HG03159 (cell line): ENCODE measurements around the gene ADAMTS3.

ENCODE experiments used
- ATAC-seq: cut with Tn5 transposase; IDR thresholded peaks from one replicate; pipeline ENCODE4 v1.9.1; 2021; ENCODE audit warnings: mild to moderate bottlenecking, moderate library complexity; ENCODE audit not compliant: unreplicated experiment

The ADAMTS3 gene

DNA sequence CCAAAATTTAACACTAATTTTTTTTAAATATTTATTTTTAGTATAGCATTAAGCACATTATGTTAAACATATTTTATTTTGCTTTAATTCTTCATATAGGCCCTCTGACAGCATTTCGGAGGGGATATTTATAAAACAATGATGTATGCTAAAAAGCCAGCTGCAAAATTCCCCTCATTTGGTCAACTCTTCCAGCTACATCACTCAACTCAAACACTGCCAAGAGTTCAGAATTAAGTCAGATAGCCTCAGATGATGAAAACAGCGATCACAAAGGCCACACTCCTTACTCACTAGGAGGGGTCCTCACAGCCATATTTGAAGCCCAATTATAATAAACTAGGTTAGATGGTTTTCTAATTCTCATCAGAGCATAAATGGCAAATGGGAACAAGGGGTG lies 146.6 kb downstream of the ADAMTS3 start:
- no peak for ATAC-seq

DNA sequence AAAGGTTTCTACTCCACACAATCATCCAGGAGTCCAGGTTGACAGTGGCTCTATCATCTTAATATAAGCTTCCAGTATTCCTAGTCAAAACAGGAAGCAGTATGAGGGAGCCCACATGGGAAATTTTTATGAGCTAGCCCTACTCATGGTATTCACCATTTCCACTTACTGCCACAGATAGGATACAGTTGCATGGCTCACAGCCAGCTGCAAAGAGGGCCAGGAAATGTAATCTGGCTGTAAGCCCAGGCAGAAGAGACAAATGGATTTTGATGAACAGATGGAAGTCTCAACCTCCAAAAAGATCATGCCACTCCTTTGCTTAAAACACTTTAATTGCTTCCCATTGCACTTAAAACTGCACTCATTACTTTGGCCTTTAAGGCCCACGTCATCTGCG lies 150.6 kb downstream of the ADAMTS3 start:
- ATAC-seq: no peak

DNA sequence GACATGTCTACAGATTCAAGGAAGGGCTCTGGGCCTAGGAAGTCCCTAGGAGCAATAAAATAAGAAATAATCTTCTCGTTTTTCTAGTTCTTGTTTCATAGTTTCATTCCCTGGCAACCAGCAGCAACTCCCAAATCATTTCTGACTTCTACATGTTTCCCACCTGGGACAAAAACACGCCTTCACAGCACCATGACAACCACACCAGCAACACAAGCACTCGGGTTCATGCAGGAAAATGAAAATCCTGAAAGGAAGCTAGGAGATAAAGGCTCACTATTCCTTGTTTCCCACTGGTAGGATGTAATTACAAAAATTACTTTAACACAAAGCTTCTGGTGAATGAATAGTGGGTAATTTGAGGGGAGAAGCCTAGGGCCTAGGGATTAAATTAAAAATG lies 158.9 kb downstream of the ADAMTS3 start:
- no peak for ATAC-seq

DNA sequence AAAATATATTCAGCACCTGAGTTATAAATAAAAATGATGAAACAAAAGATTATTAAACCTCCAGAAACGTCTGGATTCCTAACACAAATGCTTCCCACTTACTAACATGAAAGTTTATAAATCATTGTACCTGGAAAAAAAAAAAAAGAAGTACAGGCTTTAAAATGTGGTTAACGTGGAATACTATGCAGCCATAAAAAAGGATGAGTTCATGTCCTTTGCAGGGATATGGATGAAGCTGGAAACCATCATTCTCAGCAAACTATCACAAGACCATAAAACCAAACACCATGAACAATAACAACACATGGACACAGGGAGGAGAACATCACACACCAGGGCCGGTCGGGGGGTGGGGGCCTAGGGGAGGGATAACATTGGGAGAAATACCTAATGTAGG lies 160.5 kb downstream of the ADAMTS3 start:
- ATAC-seq: no peak

DNA sequence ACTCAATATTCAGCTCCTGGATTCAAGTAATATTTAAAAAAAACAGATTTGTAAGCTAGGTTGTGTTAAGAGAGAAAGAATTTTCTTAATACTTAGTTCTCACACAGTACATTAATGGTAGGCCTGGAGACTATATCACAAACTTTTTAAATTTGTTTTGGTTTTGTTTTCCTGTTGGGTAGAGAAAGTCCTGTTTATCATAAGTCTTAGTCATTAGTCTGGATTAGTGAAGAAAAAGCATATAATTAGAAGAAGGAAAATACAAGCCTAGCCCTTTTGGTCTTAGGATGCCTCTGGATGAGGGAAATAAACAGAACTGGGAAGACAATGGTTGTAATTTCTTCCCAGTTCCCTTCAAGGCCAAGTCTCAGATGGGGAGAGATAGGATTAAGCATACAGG lies 163.6 kb downstream of the ADAMTS3 start:
- ATAC-seq: no peak

DNA sequence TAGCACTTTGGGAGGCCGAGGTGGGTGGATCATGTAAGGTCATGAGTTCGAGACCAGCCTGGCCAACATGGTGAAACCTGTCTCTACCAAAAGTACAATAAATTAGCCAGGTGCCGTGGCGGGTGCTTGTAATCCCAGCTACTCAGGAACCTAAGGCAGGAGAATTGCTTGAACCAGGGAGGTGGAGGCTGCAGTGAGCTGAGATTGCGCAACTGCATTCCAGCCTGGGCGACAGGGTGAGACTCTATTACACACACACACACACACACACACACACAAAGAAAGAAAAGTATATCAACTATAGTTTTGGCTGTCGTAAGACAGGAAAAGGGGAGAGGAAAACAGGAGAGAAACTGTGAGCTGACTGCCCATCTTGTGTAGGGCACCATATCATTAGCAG lies 171.7 kb downstream of the ADAMTS3 start:
- no peak for ATAC-seq

DNA sequence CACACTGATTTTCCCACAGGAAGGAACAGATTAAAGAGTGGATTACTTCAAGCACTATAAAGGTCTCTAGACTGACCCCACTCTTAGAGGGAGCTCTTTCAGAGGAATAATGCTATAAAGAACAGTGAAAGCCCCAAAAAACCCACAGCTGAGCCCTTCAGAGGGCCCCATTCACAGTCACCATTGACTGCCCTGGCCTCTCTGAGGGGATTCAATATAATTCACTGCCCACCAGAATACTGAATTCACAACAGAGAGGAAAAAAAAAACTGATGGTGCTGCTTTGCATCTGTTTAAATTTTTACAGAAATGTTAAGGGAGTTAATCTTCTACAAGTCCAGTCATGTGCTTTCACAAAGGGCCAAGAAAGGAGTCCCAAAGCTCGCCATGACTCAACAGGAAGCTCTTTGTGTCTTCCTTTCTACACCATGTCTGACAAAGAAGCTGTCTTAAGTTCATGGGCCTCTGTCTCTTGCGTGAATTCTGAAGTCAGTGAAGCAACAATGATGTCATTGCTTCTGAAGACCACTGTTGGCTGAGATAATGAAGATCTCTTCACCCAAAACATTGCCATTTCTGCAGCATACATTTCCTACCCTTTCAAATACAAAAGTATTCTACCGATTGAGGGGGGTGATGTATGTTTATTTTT lies 174.9 kb downstream of the ADAMTS3 start:
- ATAC-seq: no peak

DNA sequence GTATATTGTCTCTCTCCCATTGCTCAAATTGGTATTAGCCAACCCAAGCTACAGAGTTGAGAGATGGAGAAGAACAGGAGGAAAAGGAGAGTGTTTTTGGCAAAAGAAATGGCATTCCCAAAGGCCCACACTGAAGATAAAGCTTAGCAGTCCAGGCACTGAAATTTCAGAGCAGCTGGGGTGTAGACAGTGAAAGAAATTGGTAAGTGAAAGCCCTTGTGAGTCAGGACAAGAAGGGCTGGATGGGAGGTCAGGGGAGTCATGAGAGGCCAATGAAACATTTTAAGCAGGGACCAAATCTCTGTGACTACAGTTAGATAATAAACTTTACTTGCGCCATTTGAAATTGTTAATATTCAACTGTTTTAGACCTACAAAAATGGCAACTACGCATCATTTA lies 177.7 kb downstream of the ADAMTS3 start:
- no peak for ATAC-seq

DNA sequence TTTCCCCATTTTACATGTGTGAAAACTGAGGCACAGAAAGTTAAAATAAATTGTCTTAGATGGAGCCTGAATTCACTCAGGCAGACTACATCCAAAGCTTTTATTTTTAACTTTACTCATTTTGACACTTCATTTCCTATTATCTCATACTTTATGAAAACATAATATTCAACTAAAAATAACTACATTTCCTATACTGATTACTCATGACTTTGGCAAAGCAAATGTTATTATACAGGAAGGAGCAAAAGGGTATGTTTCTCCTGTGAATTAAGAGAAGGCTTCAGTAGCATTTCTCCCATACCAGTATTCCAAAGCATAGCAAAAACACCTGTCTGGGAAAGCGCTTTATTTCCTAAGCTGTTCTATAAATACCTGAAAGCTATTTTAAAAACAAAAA lies 178.6 kb downstream of the ADAMTS3 start:
- no peak for ATAC-seq

DNA sequence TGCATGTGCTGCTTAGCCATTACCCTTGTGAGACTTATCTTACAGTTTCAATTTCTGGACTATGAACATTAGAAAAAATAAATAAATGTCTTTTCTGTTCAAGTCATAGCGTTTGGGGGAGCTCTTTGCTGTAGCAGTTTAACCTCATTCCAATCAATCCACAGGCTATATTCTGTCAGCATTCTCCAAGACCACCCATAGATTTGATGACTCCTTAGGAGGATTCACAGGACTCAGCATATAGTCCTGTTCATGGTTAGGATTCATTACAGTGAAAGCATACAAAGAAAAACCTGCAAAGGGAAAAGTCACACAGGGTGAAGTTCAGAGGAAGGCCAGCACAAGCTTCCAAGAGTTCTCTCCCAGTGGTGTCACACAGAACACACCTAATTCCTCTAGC lies 180.5 kb downstream of the ADAMTS3 start:
- no peak for ATAC-seq

DNA sequence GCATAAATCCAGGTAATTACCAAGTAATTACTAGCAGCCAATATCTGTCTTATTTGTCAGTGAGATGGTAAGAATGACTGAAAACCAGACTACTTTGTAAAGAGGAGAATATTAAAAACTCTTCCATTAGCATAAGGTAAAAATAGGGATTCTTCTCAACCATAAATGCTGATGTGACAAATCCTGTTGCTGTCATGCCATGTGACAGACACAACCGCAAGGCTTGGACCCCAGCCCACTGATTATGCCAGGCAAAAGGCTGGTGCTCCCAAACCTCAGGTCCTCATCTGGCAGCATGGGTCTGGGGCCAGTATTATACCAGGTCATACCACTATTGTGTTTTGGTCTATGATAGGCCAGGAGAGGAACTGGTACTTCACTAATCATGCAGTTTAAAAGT lies 181.1 kb downstream of the ADAMTS3 start:
- ATAC-seq: no peak

DNA sequence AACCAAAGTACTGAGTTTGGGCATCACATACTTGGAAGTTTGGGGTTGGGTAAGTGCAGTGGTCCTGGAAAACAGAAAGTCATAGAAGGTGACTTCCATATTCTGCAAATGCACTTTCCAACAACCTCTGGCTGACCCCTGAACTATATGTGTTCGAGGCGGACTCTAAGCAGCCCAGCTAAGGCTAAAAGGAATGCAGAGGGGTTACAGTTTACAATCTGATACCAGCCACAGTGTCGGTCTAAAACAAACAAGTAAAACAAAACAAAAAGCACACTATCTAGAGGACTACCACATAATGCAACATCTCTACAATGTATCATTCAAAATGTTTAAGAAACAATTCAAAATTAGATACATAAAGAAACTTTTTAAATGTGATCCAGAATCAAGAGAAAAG lies 185.6 kb downstream of the ADAMTS3 start:
- no peak for ATAC-seq

DNA sequence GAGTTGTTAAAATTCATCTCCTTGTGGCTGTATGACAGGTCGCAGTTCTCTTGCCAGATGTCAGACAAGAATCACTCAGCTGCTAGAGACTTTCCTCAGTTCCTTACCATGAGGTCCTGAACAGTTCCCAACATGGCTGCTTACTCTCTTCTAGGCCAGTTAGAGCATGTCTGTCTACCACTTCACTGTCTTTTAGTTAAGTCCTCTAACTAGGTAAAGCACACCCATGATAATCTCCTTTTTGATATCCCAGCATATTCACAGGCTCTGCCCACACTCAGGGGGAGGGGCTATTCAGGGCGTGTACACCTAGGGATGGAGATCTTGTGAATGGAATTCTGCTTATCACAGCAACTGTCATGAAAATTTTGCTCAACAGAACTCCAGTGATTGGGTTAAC lies 190.1 kb downstream of the ADAMTS3 start:
- no peak for ATAC-seq

DNA sequence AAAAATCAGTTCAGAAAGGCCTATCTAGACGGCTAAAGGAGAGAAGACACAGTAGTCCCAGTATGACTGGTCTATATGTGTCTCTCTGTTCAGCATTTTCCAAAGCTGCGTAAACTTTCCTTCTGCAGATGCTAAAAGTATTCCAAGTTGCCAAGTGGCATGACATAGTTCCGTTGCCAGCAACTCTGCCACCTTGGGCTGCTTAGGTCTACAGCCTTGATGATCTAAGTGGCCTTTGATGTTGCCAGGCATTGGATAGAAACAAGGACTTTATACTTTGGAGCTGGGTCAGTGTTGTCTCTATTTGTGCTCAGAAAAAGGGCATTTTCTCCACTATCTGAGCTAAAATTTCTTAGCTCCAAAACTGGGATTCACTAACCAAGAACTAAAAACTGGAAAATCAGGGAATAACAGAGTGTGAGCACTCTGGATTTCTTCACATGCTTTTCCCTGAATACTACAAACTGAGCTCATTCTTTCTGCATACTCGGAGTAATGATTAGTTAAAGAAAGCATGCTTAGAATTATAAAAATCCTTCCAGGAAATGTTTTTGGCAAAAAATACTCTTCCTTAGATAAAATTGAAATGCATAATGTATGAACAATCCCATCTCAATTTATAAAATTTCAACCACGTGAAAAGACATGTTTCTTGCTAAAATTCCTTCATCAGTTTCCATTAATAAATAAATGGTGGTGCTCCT lies 191.4 kb downstream of the ADAMTS3 start:
- no peak for ATAC-seq

DNA sequence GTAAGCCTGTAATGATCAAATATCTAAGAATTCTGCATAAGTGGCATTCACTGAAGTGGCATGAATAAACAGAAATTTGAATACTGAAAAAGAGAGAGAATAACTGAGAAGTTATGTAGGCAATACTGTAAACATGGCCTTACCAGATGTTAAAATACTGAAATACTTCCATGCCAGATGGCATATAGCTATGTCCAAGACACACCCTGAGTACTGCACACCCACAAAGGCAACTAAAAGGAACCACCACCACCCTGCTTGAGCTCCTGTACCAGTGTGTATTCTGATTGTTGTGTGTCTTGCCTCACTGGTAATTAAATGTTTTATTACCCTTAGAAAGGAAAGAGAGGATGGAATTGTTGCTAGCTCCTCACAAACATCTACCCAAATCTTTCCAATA lies 192.1 kb downstream of the ADAMTS3 start:
- ATAC-seq: no peak

DNA sequence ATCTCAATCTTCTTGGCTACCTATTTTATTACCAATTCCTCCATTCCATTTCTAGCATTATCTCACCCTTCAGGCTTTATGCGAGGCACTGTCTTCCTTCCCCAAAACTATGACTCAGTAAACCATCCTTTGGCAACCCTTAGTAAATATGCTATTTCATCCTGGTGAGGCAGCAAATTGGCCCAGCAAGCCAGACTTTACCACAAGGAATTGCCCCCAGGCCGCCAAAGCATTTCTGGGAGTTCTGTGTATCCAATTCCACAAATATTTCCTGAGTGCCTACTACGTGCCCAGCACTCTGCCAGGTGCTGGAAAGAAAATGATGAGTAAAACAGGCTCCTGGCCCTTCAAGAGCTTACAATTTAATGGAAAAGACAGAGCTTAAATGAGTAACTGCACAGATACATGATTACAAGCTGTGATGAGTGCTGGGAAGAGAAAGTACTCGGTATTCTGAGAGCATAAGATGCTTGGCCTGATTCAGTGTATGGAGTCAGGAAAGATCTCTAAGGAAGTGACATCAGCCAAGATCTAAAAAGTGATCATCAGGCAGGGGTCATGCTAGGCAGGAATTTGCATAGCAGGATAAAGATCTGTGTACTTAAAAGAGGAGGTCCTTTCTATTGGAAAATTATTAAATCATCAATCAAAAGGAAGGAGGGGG lies 193.8 kb downstream of the ADAMTS3 start:
- ATAC-seq: no peak

DNA sequence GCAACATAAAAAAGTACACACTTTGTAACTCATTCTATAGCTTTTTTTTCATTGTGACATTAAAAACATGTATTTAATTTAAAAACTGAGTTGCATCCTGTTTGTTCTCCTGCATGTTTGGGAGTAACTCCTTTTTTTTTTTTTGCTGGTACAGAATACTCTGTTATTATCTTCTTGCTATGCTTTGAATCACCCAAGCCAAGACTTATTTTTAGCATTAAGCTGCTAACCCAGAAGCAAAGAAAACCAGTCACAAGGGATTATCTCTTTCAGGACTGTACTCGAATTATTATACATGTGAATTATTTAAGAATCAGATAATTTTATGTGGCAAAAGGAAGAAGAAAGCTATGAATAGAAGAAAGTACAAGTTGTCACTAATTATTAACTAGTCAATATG lies 194.9 kb downstream of the ADAMTS3 start:
- ATAC-seq: no peak

DNA sequence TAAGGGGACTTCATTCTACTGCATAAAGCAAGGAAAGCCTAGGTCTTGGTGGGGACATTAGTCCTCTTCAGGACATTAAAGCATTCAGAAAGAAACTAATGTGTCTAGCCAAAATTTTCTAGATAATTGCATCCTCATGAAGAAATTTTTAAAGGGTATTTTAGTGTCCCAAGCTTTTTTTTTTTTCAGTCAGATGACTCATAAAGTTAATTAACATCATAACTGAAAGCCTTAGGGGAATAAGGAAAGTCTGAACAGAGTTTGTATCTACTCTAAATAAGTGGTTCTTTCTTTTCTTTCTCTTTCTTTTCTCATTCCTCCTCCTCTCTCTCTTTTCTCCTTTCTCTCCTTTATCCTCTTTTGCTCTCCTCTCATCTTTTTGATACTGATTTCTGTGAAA lies 202.4 kb downstream of the ADAMTS3 start:
- no peak for ATAC-seq

DNA sequence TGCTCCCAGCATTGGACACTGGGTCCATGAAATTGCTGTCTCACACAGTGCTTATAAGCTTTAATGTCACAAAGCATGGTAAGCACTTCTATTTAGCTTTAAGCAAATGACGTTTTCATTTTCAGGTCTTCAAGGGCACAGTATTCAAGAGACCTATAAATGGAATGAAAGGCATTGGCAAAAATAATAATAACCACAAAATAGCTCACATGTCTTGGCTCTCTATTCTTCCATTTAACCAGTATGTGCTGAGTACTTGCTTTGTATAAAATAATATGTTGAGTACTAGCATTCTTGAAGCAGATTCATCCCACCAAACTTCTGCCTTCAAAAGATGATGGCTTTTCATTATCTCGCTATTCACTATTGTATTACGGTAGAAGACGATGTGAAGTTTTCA lies 203.0 kb downstream of the ADAMTS3 start:
- ATAC-seq: no peak

DNA sequence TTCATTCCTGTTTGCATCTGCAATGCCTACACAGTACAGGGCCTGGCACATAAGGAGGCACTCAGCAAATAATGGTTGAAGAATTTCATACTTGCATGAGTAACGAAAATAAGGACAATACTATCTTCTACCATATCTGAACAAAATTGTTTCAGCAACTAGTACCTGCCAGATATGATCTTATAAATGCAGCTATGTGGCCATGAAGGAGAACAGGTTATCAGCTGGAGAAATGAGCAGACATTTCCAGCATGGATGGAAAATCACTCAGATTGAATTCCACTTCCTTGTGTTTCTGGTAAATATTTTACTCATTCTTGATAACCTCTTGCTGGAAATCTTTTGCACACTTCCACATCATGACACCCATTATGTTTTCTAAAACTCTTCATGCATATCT lies 204.0 kb downstream of the ADAMTS3 start:
- no peak for ATAC-seq

DNA sequence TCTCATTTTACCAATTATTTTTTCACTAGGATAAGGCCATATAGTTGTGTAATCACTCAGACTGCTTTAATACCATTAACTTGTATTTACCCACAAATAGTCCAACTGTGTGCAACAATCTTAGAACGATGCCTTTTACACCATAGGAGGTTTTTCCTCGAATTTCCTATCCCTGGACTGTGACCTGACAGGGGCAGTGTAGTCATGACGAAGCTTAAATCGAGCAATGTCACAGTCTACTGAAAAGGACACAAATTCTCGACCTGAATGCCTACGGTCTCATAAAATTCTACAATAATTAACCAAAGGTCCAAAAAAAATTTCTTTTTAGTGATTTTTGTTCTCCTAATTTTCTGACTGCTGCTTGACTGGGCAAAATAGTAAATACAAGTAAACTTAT lies 208.9 kb downstream of the ADAMTS3 start:
- ATAC-seq: no peak

DNA sequence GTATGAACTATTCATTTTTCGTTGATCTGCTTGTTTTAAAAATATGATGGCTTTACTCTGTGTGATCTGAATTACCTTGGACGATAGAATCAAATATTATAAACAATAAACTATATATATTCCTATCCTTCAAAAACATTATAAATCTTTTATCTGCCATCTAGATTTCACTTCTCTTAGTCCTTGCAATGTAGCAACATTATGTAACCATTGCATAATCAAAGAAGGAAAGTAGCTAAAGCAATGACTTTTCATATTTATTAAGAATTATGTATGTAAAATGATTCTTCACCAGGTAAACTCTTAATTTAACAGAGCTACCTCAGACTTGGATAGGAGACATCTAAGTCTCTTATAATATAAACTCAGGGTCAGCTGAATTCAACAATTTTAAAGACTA lies 210.5 kb downstream of the ADAMTS3 start:
- ATAC-seq: no peak
